ENCODE data around the gene PER1. TPM values are rescaled to one million over a fixed set of nuclear protein-coding genes. Genes with fewer than 3 reads are reported as not detected.

The PER1 gene
- total RNA-seq, 2 experiments from 2014 or later = 62.2 to 73.3 TPM

GRCh38 chr17:8164815-8165131 is 12.6 kb upstream of the PER1 start:
- H3K27ac Mint-ChIP-seq = peak overlapping the region; percentile 97
- H3K36me3 Mint-ChIP-seq (ENCODE audit: low read depth) = peaks cover 14% of the 10 kb centered on the region
- H3K4me3 Mint-ChIP-seq = peak overlapping the region; percentile 82
- H3K27me3 Mint-ChIP-seq (ENCODE audit: low read depth) = no peaks in the 10 kb centered on the region
- H3K4me1 Mint-ChIP-seq (ENCODE audit: low read depth) = peaks cover 51% of the 10 kb centered on the region
- no peaks in the 10 kb centered on the region for H3K9me3 Mint-ChIP-seq
- CTCF ChIA-PET = interaction anchor here (1.1 to 1.6 kb wide), 3 partner anchors 9 to 26 kb away, joined by 4 to 9 read pairs (median 4); no protein-coding TSS in a partner anchor
- intact Hi-C loops (cut with micrococcal nuclease) = loop anchor here (1.0 kb wide), 2 partner anchors 8 to 9 kb away; no protein-coding TSS in a partner anchor
- peak; percentile 45 for DNase-seq

GRCh38 chr17:8163978-8164814 is 12.0 kb upstream of the PER1 start:
- Mint-ChIP-seq H3K9me3 (no peaks in the 10 kb centered on the region), H3K4me3 (peak overlapping the region; percentile 82), H3K36me3 (ENCODE audit: low read depth) (peaks cover 14% of the 10 kb centered on the region), H3K4me1 (ENCODE audit: low read depth) (peaks cover 57% of the 10 kb centered on the region), H3K27ac (peak overlapping the region; percentile 97), H3K27me3 (ENCODE audit: low read depth) (no peaks in the 10 kb centered on the region)
- CTCF ChIA-PET = interaction anchor here (0.9 to 1.6 kb wide), 5 partner anchors 9 to 103 kb away, joined by 3 to 9 read pairs (median 4); partner anchors contain the start of gene ALOXE3
- intact Hi-C loops (cut with micrococcal nuclease) = loop anchor here (1.0 kb wide), 2 partner anchors 8 to 9 kb away; no protein-coding TSS in a partner anchor
- DNase-seq = peak; percentile 95

- H3K27ac Mint-ChIP-seq = peak overlapping the region; percentile 97
- H3K4me1 Mint-ChIP-seq (ENCODE audit: low read depth) = peaks cover 60% of the 10 kb centered on the region
- CTCF ChIA-PET = interaction anchor here (0.9 to 1.6 kb wide), 5 partner anchors 10 to 102 kb away, joined by 3 to 9 read pairs (median 4); partner anchors contain the start of gene ALOXE3
- H3K9me3 Mint-ChIP-seq = no peaks in the 10 kb centered on the region
- intact Hi-C loops (cut with micrococcal nuclease) = no loop called here
- no peaks in the 10 kb centered on the region for H3K27me3 Mint-ChIP-seq (ENCODE audit: low read depth)
- H3K4me3 Mint-ChIP-seq = peak overlapping the region; percentile 82
- DNase-seq = peak; percentile 41
- H3K36me3 Mint-ChIP-seq (ENCODE audit: low read depth) = peaks cover 14% of the 10 kb centered on the region
These were observed 11.1 kb upstream of the PER1 start for GRCh38 chr17:8162997-8163977.

- Mint-ChIP-seq H3K9me3 (no peaks in the 10 kb centered on the region), H3K27ac (peak within 1 kb of the TSS; percentile 97), H3K27me3 (ENCODE audit: low read depth) (no peaks in the 10 kb centered on the region), H3K4me3 (peak within 1 kb of the TSS; percentile 82), H3K36me3 (ENCODE audit: low read depth) (peaks cover 14% of the 10 kb centered on the region), H3K4me1 (ENCODE audit: low read depth) (peaks cover 60% of the 10 kb centered on the region)
- DNase-seq = peak; percentile 84
- CTCF ChIA-PET = no interaction called here
- intact Hi-C loops (cut with micrococcal nuclease) = no loop called here
These were observed 10.2 kb upstream of the PER1 start, which contains the start of gene VAMP2 for GRCh38 chr17:8162233-8162996. Gene VAMP2, minus strand, starts transcription at chr17:8162948. Its CDS starts 69 bp downstream, at chr17:8162879.

GRCh38 chr17:8161289-8162232 is 9.4 kb upstream of the PER1 start:
- Mint-ChIP-seq H3K27me3 (ENCODE audit: low read depth) (no peaks in the 10 kb centered on the region), H3K4me3 (peak overlapping the region; percentile 82), H3K4me1 (ENCODE audit: low read depth) (peaks cover 57% of the 10 kb centered on the region), H3K36me3 (ENCODE audit: low read depth) (peaks cover 14% of the 10 kb centered on the region), H3K9me3 (no peaks in the 10 kb centered on the region), H3K27ac (peak overlapping the region; percentile 88)
- intact Hi-C loops (cut with micrococcal nuclease) = no loop called here
- peak; percentile 32 for DNase-seq
- CTCF ChIA-PET = interaction anchor here (0.6 to 1.5 kb wide), 5 partner anchors 10 to 542 kb away, joined by 3 to 6 read pairs (median 4); partner anchors contain the start of gene ALOXE3

- H3K36me3 Mint-ChIP-seq (ENCODE audit: low read depth) = peaks cover 14% of the 10 kb centered on the region
- DNase-seq = peak; percentile 41
These were observed 8.6 kb upstream of the PER1 start for GRCh38 chr17:8160741-8161221.

GRCh38 chr17:8160224-8160577 is 8.0 kb upstream of the PER1 start:
- Mint-ChIP-seq H3K4me1 (ENCODE audit: low read depth) (peaks cover 59% of the 10 kb centered on the region), H3K9me3 (no peaks in the 10 kb centered on the region), H3K36me3 (ENCODE audit: low read depth) (peaks cover 14% of the 10 kb centered on the region), H3K27me3 (ENCODE audit: low read depth) (no peaks in the 10 kb centered on the region), H3K27ac (peak overlapping the region; percentile 88), H3K4me3 (no peak overlapping the region)
- no peak for DNase-seq
- intact Hi-C loops (cut with micrococcal nuclease) = no loop called here
- CTCF ChIA-PET = interaction anchor here (0.6 to 5.4 kb wide), 3 partner anchors 13 to 66 kb away, joined by 5 to 48 read pairs (median 6); no protein-coding TSS in a partner anchor

More at GRCh38 chr17:8160741-8161221, 8.6 kb upstream of the PER1 start:
- intact Hi-C loops (cut with micrococcal nuclease) = no loop called here
- H3K27ac Mint-ChIP-seq = peak overlapping the region; percentile 88
- H3K4me1 Mint-ChIP-seq (ENCODE audit: low read depth) = peaks cover 55% of the 10 kb centered on the region
- H3K4me3 Mint-ChIP-seq = peak overlapping the region; percentile 82
- H3K9me3 Mint-ChIP-seq = no peaks in the 10 kb centered on the region
- CTCF ChIA-PET = interaction anchor here (0.6 to 1.5 kb wide), 6 partner anchors 11 to 541 kb away, joined by 3 to 6 read pairs (median 4); partner anchors contain the start of gene ALOXE3
- H3K27me3 Mint-ChIP-seq (ENCODE audit: low read depth) = no peaks in the 10 kb centered on the region

GRCh38 chr17:8159459-8160223 is 7.4 kb upstream of the PER1 start:
- H3K27ac Mint-ChIP-seq = peak overlapping the region; percentile 88
- no peaks in the 10 kb centered on the region for H3K9me3 Mint-ChIP-seq
- DNase-seq = no peak
- H3K27me3 Mint-ChIP-seq (ENCODE audit: low read depth) = no peaks in the 10 kb centered on the region
- H3K4me3 Mint-ChIP-seq = peak overlapping the region; percentile 47
- intact Hi-C loops (cut with micrococcal nuclease) = loop anchor here (5.0 to 10.0 kb wide), 3 partner anchors 77 to 675 kb away; partner anchors contain the start of genes FXR2, POLR2A and SLC35G6
- CTCF ChIA-PET = interaction anchor here (0.7 to 5.4 kb wide), 7 partner anchors 11 to 37 kb away, joined by 3 to 48 read pairs (median 4); partner anchors contain the start of gene HES7
- peaks cover 59% of the 10 kb centered on the region for H3K4me1 Mint-ChIP-seq (ENCODE audit: low read depth)
- H3K36me3 Mint-ChIP-seq (ENCODE audit: low read depth) = peaks cover 14% of the 10 kb centered on the region

- CTCF ChIA-PET = interaction anchor here (0.7 to 5.4 kb wide), 10 partner anchors 8 to 65 kb away, joined by 3 to 48 read pairs (median 4); partner anchors contain the start of gene HES7
- intact Hi-C loops (cut with micrococcal nuclease) = loop anchor here (5.0 to 10.0 kb wide), 3 partner anchors 77 to 674 kb away; partner anchors contain the start of genes FXR2, POLR2A and SLC35G6
- Mint-ChIP-seq H3K9me3 (no peaks in the 10 kb centered on the region), H3K4me3 (no peak overlapping the region), H3K27me3 (ENCODE audit: low read depth) (no peaks in the 10 kb centered on the region), H3K36me3 (ENCODE audit: low read depth) (peaks cover 14% of the 10 kb centered on the region), H3K4me1 (ENCODE audit: low read depth) (peaks cover 59% of the 10 kb centered on the region), H3K27ac (peak overlapping the region; percentile 93)
- no peak for DNase-seq
These were observed 6.8 kb upstream of the PER1 start for GRCh38 chr17:8159032-8159400.
